Fibroblast of lung (primary cell): ENCODE results near the gene ABHD5. TPM values are rescaled to one million over a fixed set of nuclear protein-coding genes. Genes with fewer than 3 reads are reported as not detected.

Source experiments
- DNase-seq, 2 donors: peaks; one replicate each; pipeline versions ENCODE4 v3.0.0 to v3.0.0-alpha.2; 2010; ENCODE audit warnings: low read depth in 2 of 2
- H2AFZ ChIP-seq: 2 replicates; pipeline ENCODE4 v1.5.1; 2012; ENCODE audit warnings: low read length, control low read depth, inconsistent platforms
- H3K27ac ChIP-seq: 2 replicates; pipeline ENCODE4 v1.5.1; 2011; ENCODE audit warnings: low read length, control low read depth; ENCODE audit not compliant: insufficient read depth
- H3K27me3 ChIP-seq: 2 replicates; pipeline ENCODE4 v1.5.1; 2011; ENCODE audit warnings: mild to moderate bottlenecking, low read length; ENCODE audit not compliant: control insufficient read depth, insufficient read depth
- H3K36me3 ChIP-seq: 2 replicates; pipeline ENCODE4 v1.5.1; 2011; ENCODE audit warnings: low read length; ENCODE audit not compliant: control insufficient read depth, insufficient read depth
- H3K4me1 ChIP-seq: 2 replicates; pipeline ENCODE4 v1.5.1; 2011; ENCODE audit warnings: low read length; ENCODE audit not compliant: control insufficient read depth, insufficient read depth; ENCODE audit errors: extremely low read depth
- H3K4me2 ChIP-seq: 2 replicates; pipeline ENCODE4 v1.5.1; 2011; ENCODE audit warnings: low read length, control low read depth; ENCODE audit not compliant: insufficient read depth; ENCODE audit errors: extremely low read depth
- H3K4me3 ChIP-seq, 4 experiments: fragments of 200-600 bp in 1 of 4; sonication (generic) in 1 of 4; replicated peaks in 1 of 4; 2 replicates each; pipeline ENCODE4 v1.5.1; 2011 to 2016; ENCODE audit warnings: low read length in 4 of 4, low read depth in 3 of 4, mild to moderate bottlenecking in 3 of 4, control low read depth in 2 of 4, inconsistent platforms in 1 of 4, mixed read lengths in 1 of 4; ENCODE audit not compliant: insufficient read depth in 1 of 4; ENCODE audit errors: control extremely low read depth in 1 of 4
- H3K79me2 ChIP-seq: 2 replicates; pipeline ENCODE4 v1.5.1; 2012; ENCODE audit warnings: mild to moderate bottlenecking, low read length, inconsistent platforms; ENCODE audit not compliant: control insufficient read depth, insufficient read depth
- H3K9ac ChIP-seq: 2 replicates; pipeline ENCODE4 v1.5.1; 2011; ENCODE audit warnings: mild to moderate bottlenecking, low read length, control low read depth; ENCODE audit not compliant: insufficient read depth
- H3K9me3 ChIP-seq: 2 replicates; pipeline ENCODE4 v1.5.1; 2012; ENCODE audit warnings: low read depth, low read length; ENCODE audit not compliant: control insufficient read depth, insufficient read depth
- H4K20me1 ChIP-seq: 2 replicates; pipeline ENCODE4 v1.5.1; 2011; ENCODE audit warnings: low read length; ENCODE audit not compliant: control insufficient read depth, insufficient read depth; ENCODE audit errors: extremely low read depth
- EZH2 ChIP-seq: IDR thresholded peaks from 2 replicates; pipeline ENCODE4 v1.5.1; 2012; ENCODE audit warnings: low read length, control low read depth, mild to moderate bottlenecking; ENCODE audit errors: missing control alignments
- polyA plus RNA-seq, 2 donors: library from polyadenylated mRNA; depleted of rRNA in 1 of 2; stranded (reverse) in 1 of 2; unstranded in 1 of 2; fragments of >200 nt; gene quantifications; 2 replicates each; pipeline ENCODE4 v1.2.1, GENCODE V29; 2011 to 2012; ENCODE audit warnings: missing spikeins in 1 of 2
- total RNA-seq: library from RNA; depleted of rRNA; stranded (reverse); fragments of >200 nt; gene quantifications from 2 replicates; pipeline ENCODE4 v1.2.1, GENCODE V29; 2014
- TF ChIP-seq, protein P1 (sequence below), 2 donors: IDR thresholded peaks in 1 of 2; conservative IDR thresholded peaks in 1 of 2; 1 replicate in 1 of 2; 2 replicates in 1 of 2; pipeline ENCODE4 v1.5.1; 2011 to 2012; ENCODE audit warnings: low read length in 2 of 2, control low read depth in 1 of 2, inconsistent platforms in 1 of 2, low read depth in 1 of 2, mild to moderate bottlenecking in 1 of 2

Gene ABHD5
- total and polyA plus RNA-seq, 2 donors (not counting 1 experiment from before 2014, with no cell fraction given): 59.8 to 64.7 TPM

DNA sequence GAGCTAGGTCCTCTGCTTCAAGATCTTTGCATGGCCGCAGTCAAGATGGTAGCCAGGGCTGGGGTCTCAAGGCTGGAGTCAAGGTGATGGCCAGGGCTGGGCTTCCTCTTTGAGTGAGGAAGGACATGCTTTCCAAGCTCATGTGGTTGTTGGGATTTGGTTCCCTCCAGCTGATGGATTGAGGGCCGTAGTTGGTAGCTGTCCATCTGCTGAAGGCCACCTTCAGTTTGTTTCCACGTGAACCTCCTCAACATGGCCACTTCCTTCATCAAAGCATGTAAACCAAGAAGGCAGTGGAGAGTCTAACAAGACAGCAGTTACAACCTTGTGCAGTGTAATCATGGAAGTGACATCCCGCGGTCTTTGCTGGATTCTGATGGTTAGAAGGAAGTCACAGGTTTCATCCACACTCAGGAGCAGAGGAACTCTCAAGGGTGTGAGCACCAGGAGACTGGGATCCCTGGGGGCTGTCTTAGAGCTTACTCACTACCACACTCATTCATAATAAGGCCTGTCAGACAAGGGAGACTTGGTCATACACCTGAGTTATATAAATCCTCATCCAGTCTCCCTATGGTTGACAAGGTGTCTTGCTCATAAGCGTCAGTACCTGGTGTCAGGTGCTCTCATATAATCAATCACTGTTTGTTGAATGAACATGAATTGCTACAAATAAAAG lies 42.1 kb downstream of the ABHD5 start:
- no peaks in the 10 kb centered on the region for H3K27me3 ChIP-seq

DNA sequence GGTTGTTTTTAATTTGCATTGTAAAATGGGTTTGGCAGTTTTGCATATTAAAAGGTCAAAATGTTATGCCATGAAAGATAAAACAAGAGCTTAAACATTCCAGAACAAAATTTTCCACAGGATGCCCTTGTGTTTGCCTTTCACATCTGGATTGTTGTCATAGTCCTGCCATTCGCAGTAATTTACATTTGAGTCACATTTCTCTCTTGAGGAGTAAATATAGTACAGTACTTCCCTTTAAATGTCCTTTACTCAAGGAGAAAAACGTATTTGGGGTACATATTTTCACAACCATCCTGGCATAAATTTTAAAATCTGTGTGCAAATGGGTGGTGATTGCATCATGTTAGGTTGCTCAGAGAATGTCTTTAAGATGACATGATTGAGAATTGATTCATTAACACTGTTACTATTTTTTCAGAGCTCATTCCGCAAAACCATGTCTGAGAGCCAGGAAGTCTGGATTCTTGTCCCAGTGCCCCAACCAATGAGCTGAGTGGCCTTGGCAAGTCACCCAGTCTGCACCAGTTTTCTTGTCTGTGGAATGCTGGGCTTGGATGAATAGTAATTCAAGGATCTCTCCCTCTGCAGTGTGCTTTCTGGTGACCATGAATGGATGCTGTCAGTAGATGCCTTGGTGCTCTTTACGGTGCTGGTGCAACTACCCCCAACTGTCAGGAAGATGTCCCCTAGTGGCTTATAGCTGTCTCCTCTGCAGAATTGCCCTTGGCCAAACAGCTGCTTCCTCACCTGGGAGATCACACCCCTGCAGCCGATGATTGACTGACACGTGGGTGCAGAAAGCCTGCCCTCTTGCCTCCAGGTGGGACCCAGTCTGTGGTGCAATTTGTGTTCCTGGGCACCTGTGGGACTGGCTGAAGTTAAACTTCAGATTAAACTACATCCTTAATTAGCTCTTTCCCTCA lies 43.0 kb downstream of the ABHD5 start:
- H3K9ac ChIP-seq: no peak overlapping the region

More for the DNA sequence above, 42.1 kb downstream of the ABHD5 start:
- no peak overlapping the region for H3K4me3 ChIP-seq
- peaks cover 15% of the 10 kb centered on the region for H3K4me1 ChIP-seq
- H4K20me1 ChIP-seq: no peaks in the 10 kb centered on the region
- no peak overlapping the region for H3K27ac ChIP-seq
- peak in 1 of 2 donors; percentile 39 for DNase-seq
- no peak overlapping the region for H3K9ac ChIP-seq
- no peaks in the 10 kb centered on the region for H3K79me2 ChIP-seq
- no peak for TF ChIP-seq EZH2
- TF ChIP-seq, protein P1, sequence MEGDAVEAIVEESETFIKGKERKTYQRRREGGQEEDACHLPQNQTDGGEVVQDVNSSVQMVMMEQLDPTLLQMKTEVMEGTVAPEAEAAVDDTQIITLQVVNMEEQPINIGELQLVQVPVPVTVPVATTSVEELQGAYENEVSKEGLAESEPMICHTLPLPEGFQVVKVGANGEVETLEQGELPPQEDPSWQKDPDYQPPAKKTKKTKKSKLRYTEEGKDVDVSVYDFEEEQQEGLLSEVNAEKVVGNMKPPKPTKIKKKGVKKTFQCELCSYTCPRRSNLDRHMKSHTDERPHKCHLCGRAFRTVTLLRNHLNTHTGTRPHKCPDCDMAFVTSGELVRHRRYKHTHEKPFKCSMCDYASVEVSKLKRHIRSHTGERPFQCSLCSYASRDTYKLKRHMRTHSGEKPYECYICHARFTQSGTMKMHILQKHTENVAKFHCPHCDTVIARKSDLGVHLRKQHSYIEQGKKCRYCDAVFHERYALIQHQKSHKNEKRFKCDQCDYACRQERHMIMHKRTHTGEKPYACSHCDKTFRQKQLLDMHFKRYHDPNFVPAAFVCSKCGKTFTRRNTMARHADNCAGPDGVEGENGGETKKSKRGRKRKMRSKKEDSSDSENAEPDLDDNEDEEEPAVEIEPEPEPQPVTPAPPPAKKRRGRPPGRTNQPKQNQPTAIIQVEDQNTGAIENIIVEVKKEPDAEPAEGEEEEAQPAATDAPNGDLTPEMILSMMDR (conservative IDR thresholded peaks at IDR 0.05 in 1 of 2, IDR thresholded peaks at IDR 0.05 in 1 of 2; ENCODE audit: low read depth in 1 of 2, low read length in 2 of 2): no peak
- no peak overlapping the region for H3K4me2 ChIP-seq
- H2AFZ ChIP-seq: no peak overlapping the region
- H3K9me3 ChIP-seq: no peaks in the 10 kb centered on the region
- no peaks in the 10 kb centered on the region for H3K36me3 ChIP-seq

DNA sequence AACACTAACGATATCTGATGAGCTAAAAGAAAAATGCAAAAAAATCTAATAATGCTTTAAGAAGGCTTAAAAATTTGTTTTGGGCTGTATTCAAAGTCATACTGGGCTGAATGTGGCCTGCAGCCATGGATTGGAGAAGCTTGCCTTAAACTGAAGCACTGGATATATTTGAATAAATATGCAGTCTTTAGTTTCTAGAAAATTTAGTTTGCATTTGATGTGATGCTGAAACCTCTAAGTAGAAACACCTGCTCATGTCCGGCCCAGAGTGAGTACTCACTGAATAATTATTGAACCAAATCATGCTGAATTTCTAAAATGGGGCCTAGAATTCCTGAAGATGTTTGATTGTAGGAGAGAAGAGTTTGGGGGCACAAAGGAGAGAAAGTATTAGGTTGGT lies 43.9 kb downstream of the ABHD5 start:
- Histone ChIP-seq H3K27me3 (no peaks in the 10 kb centered on the region), H3K4me2 (no peak overlapping the region), H3K79me2 (no peaks in the 10 kb centered on the region), H4K20me1 (no peaks in the 10 kb centered on the region), H3K4me3 (no peak overlapping the region), H3K36me3 (no peaks in the 10 kb centered on the region), H3K4me1 (peaks cover 15% of the 10 kb centered on the region), H2AFZ (no peak overlapping the region), H3K9ac (no peak overlapping the region), H3K27ac (no peak overlapping the region), H3K9me3 (no peaks in the 10 kb centered on the region)
- TF ChIP-seq, protein P1 (conservative IDR thresholded peaks at IDR 0.05 in 1 of 2, IDR thresholded peaks at IDR 0.05 in 1 of 2; ENCODE audit: low read depth in 1 of 2, low read length in 2 of 2): no peak
- TF ChIP-seq EZH2: no peak
- DNase-seq: no peak

More for the DNA sequence above, 43.0 kb downstream of the ABHD5 start:
- peak; percentile 68 to 93 for DNase-seq
- H3K9me3 ChIP-seq: no peaks in the 10 kb centered on the region
- H2AFZ ChIP-seq: no peak overlapping the region
- H3K4me3 ChIP-seq: no peak overlapping the region
- H3K27me3 ChIP-seq: no peaks in the 10 kb centered on the region
- no peaks in the 10 kb centered on the region for H4K20me1 ChIP-seq
- H3K4me1 ChIP-seq: peaks cover 15% of the 10 kb centered on the region
- H3K79me2 ChIP-seq: no peaks in the 10 kb centered on the region
- no peak overlapping the region for H3K4me2 ChIP-seq
- TF ChIP-seq EZH2: no peak
- TF ChIP-seq, protein P1 (conservative IDR thresholded peaks at IDR 0.05 in 1 of 2, IDR thresholded peaks at IDR 0.05 in 1 of 2; ENCODE audit: low read depth in 1 of 2, low read length in 2 of 2): no peak
- H3K36me3 ChIP-seq: no peaks in the 10 kb centered on the region
- H3K27ac ChIP-seq: peak overlapping the region; percentile 35
